H1 (cell line): ENCODE results near the gene IRF4. TPM values are rescaled to one million over a fixed set of nuclear protein-coding genes. Genes with fewer than 3 reads are reported as not detected.

Experiments
- polyA plus RNA-seq, 7 experiments: library from polyadenylated mRNA; depleted of rRNA in 3 of 7; stranded (reverse) in 5 of 7; unstranded in 2 of 7; fragments of >200 nt in 5 of 7; fragments of 200-250 nt in 2 of 7; gene quantifications; 1 replicate in 5 of 7; 2 replicates in 1 of 7; 4 replicates in 1 of 7; pipeline versions ENCODE4 v1.2.1 to v1.2.3, GENCODE V29; 2011 to 2013; ENCODE audit warnings: missing spikeins in 2 of 7, mixed read lengths in 2 of 7
- total RNA-seq: library from RNA; stranded (reverse); fragmentation: NEBNext Ultra II Directional; extraction: Animal tissue kit (Norgen Biotek cat#: 25700); gene quantifications from 2 replicates; pipeline ENCODE4 v1.2.1, GENCODE V29; 2021
- TF ChIP-seq, protein P1 (sequence below): IDR thresholded peaks from 2 replicates; pipeline ENCODE4 v1.6.1; 2011; ENCODE audit warnings: low read length, improper control_type of control experiment

The IRF4 gene
- total and polyA plus RNA-seq, 2 of the 8 experiments (the other 6 are each of a cell fraction or from before 2014, with no cell fraction given) = 0.77 to 2.1 TPM

DNA sequence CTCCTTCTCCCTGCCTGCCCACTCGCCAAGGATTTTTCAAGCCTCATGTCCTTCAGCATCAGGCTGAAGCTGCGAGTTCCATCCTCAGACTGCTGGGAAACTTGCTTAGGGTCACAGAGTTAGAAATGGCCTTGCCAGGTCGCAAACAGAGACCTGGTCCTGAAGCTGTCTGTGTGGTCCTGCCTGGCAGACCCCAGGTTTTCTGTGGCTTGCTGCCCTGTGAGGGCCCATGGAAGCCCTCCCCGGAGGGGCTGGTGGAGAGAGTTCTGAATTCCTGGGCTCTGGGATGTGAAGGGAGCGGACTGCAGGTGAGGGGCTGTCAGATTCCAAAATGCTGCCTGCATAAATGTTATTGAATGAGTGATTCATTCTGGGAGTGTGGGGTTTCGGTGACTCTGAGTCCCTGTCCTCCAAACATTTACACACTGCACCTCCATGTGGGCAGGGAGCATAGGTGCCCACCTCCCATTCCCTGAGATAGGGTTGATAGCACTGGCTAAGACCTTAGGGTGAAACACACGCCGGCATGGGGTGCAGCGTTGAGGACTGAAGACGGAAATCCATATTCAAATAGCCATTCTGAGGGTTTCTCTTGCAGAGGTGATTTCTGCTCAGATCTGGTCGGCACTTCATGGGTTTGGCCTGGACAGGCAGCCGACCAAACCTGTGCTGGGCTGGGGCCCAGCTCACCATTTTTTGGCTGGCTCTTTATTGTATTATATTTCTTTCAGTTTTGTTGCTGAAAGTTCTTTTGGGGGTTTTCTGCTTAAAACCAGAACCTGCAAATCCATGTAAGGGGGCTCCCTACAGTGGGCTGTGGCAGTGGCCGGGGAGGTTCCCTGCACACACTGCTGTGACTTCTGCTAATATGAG, 21.8 kb upstream of the IRF4 start (continued):
- TF ChIP-seq, protein P1, sequence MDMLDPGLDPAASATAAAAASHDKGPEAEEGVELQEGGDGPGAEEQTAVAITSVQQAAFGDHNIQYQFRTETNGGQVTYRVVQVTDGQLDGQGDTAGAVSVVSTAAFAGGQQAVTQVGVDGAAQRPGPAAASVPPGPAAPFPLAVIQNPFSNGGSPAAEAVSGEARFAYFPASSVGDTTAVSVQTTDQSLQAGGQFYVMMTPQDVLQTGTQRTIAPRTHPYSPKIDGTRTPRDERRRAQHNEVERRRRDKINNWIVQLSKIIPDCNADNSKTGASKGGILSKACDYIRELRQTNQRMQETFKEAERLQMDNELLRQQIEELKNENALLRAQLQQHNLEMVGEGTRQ = no peak
